GM18907 (cell line): ENCODE measurements around the gene ANK3.

Experiments used
- ATAC-seq: cut with Tn5 transposase; IDR thresholded peaks from one replicate; pipeline ENCODE4 v1.9.1; 2021; ENCODE audit warnings: mild to moderate bottlenecking, moderate library complexity; ENCODE audit not compliant: unreplicated experiment

ANK3 gene

DNA sequence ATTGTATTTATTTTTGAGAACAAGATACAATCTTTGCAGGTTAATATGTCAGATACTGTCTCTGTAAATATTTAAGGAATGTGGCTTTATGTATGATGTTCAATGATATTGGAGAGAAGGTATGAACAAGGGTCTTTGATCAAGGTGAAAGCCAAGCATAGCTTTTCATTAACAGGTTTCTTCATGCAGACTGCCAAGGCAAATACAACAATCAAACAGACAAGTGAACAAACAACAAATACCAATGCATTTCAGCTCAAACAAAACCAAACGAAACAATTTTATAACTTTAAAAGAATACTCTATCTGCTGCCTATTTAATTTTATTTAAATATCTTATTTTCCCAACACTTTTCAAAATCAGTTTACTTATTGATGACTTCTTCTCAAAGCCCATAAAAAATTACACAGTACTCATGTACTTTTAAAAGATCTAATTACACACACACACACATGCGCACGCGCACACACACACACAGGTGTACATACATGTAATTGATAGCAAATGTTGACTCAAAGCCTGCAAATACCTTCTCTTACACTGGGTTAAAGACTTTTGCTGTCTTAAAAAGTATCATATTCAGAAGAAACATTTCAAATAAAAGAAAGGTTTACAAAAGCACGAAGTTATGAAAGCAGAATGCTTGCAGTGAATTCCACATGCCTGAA lies 282.2 kb downstream of the ANK3 start:
- ATAC-seq: no peak

DNA sequence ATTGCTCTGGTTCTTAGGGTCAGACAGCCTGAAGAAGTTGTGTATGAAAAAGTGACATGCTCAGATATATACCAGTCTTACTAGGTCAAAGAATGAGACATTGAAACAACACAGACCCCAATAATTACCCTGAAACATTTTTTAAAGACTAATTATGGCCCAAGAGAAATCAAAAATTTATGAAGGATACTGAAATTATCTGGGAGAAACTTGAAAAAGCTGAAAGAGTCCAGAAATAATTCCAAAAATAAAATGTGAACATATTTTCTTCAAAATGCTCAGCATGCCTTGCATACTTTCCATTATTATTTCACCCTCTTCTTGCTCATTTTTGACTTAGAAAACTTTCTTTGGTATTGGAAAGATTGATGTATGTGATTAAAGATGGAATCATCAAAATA lies 284.4 kb downstream of the ANK3 start:
- ATAC-seq: no peak

DNA sequence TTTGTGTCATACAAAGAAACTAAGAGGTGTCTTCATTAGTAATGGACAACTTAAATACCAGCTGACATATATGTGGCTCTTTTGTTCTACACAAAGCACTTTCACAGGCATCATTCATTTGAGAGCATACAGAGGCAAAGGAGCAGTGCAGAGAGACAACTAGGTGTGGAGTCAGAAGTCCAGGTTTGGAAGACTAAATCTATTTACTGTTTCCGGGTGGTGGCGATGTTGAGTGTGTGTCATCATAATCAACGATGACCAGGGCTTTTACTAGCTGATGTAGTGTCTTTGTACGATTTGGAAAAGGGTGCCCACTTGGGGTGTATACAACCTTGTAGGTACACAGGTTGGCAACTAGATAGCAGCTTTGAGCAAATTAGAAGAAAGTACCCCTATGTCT lies 287.9 kb downstream of the ANK3 start:
- no peak for ATAC-seq

DNA sequence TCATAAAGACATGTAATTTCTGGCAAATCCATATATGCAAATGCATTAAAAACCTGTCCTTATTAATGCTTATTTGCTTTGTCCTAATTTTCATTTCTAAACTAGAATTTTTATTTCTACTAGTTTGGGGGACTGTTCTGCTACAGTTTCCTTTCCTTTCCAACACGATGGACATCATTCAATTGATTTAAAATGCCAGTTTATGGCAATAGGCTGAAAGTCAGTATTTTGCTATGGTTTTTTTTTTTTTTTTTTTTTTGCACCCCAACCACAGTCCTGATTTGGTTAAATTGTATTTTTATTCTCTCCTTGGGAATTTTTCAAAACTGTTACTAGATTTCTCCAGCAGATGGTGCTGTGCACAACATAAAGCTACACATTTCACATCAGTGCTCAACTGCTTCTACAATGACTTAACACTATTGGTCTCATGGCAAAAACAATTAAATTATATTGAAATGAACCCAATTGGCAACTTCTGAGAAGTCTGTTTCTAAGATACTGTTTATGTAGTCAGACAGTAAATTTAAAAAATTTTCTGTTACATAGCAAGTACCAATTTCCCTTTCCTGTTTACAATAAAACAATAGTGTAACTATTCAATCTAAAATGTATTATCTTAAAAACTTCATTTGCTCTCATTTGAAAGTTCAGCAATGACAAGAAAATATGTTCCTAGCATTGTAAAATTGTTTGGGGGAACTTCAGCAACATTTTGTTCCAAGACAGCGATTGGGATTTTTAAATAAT lies 289.5 kb downstream of the ANK3 start:
- ATAC-seq: no peak

DNA sequence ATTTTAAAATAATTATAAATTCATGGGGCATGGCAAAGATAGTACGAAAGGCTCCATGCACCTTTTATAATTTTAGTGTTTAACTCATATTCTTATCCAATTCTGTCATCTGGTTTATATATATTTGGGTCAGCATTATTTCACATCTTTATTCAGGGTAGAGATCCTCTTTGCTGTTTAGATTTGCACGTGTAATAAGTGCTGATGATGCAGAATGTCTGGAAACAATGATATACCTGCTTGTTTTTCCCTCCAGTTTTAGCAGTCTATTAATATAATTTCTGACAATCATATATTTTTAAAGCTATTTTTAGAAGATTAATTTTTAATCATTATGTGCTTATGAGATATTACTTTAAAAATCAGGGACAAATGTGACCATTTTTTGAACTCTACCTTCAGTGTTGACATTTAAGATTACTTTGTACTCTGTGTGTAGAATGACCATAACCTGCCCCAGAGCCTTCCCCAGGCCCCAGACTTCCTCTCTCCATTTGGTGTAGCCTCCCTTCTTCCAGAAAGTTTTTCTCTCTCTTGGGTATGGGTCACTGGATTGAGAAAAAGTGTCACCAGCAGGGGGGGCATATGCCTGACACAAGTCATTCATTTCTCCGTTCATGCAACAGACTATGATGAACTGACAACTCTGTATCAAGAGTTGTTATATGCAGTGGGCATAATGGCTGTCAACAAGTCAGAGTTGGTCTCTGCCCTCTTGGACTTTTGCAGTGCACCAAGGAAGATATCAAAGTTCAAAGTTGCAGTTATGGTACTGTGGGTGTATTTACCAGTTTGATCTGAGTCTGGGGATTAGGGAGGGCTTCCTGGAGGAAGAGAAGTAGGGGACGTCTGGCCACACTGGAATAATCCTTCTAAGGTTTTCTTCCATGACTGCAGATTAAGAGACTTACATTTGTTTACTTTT lies 290.7 kb downstream of the ANK3 start:
- no peak for ATAC-seq

DNA sequence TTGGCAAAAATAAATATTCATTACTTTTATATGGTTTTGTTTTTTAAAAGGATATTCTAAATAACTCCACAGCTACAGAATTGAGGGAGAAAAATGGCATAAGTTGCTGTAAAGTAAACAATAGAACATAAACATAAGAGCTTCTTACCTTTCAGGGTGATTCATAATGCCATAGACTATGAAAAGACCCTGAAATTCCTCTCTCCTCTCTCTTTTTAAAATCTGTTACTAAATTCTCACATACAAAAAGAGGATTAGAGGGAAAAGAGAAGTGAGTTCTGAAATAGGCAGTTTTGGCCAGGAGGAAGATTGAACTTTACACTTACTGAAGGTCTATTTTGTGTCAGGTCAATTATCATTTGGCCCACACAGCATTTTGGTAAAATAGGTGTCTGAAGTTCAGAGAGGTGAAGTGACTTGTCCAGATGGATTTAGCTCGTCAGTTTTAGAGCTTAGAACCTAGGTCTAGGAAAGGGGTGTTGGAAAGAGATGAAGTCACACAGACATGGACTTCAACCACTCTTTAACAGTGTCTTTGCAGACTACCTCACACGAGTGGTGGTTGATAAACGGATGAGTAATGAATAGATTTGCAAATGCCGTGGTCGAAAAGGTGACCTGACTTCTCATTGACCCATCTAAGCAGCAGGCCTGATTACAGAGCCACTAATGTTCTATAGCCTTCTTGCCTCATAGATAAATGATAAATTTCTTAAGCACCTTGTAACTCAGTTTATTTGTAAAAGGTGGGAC lies 292.7 kb downstream of the ANK3 start:
- peak; percentile 94 for ATAC-seq

DNA sequence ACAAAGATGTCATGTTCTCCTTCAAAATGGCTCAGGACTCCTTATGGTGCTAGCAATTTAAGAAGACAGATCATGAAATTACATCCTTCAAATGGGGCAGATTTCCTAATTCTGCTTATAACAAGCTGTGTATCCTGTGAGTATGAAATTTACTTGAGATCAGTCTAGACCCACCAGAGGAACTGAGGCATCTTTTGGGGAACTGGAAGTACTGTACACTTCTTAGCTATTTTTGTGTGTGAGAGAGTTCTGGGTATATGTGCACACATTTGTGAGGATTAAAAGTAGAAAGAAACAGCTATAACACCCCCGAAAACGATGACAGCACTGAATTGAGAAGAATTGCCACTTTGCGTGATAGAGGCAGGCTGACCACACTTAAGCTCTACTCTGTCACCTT lies 296.4 kb downstream of the ANK3 start:
- no peak for ATAC-seq

DNA sequence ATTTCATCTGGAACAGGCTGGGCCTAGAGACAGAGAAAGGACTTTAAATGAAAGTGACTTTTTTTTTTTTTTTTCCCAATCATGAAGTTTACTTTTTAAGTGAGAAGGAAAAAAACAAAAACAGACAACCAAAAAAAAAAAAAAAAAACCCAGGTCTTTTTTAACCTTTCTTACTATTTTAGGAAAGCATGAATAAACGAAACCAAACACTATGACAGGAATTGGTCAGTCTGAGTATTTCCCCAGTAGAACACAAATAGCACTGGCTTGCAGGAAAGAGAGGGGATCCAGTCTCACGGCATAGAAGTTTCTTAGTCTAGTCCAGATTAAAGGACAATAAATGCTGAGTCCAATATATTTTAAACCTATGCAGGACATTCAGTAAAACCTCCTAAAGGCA lies 302.8 kb downstream of the ANK3 start:
- ATAC-seq: peak; percentile 83

DNA sequence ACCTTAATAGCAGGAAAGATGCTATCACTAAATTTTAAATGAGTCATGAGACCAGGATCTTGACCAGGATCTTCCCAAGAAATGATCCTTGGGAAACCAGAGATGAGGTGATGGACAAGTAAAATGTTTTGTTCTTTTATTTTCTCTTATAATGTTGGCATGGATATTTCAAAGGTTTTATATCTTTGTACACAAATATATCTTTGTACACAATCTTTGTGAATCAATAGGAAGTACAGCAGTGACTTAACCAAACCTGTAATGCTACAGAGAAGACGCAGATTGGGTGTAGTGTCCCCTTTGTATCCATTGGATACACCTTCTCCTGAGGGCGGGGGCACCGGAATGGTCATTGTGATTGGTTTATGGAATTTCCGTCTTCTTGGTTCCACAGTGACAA lies 303.3 kb downstream of the ANK3 start:
- ATAC-seq: no peak

DNA sequence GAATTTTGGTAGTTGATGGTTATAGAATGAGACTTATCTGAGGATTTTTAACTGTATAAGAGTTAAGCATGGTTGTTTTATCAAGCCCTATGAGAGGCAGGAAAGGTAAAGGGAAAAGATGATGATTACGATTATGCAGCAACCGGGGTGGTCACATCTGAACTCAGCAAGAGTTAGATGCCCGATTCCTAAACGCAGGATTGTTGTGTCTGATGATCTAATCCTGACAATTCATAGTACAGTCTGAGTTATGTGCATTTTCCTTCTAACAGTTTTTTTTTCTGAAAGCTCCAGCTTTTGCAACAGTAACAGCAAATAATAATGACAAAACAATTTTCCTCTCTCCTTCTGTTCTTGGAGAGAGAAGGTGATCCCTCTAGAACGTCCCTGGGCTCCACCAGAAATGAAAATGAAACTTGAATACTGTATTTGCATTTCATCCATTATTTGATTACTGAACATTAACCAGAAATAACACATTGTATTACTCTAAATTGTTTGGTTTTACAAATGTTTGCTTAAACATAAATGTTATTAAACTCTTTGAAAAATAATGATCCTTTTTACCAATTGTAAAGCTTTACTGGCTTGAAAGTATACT lies 306.8 kb downstream of the ANK3 start:
- no peak for ATAC-seq

DNA sequence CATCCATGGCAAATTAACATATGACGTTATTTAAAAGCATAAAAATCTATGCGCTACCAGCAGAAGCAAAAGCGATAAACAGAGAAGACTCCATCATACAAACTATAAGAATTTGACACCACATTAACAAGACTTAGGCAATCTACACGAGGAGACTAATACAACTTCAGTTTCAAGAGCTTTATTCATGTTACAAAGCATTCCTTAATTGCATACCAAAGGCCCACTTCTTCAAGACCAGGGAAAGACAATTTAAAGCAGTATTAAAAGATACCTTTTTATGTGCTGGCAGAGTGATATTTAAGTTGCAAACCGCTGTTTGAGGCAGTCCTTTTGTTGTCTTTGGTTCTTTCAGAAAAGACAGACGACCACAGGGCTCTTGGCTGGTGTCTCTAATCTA lies 307.3 kb downstream of the ANK3 start:
- ATAC-seq: no peak

DNA sequence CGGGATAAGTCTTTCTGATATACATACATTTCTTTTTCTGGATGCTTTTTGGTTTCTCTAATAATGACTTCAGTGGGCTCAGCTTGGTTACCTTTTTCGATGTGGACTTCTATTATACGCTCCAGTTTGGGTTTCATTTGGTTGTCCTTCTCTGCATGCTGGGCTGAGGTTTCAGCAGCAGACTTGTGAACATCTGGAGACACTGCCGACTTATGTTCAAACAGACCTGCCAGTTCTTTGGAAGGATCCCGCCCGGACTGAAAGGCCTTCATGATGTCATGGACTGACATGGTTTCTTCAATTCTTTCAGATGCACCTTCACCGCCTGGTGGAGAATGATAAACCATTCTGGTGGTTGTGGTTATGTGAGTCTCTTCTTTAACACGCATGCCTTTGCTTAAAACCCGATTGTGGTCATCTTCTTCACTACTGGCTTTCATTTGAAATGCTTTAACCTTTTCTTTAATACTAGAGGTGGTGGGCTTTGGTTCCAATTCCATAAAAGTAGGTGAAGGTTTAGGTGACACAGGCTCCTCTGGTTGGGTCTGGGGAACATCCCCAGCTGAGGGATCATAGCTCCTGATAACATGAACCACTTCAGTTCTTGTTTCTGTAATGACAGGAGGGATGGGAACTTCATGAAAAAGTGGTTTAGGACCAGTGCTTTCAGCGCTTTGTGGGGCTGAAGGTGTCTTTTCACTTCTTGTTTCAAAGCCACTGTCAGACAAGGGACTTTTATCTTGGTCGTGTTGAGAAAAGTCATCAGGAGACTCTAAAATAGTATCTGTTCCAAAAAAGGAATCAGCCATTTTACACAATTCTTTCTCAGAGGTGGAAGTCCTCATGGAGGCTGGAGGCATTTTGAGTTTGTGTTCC lies 315.7 kb downstream of the ANK3 start:
- ATAC-seq: peak; percentile 96

DNA sequence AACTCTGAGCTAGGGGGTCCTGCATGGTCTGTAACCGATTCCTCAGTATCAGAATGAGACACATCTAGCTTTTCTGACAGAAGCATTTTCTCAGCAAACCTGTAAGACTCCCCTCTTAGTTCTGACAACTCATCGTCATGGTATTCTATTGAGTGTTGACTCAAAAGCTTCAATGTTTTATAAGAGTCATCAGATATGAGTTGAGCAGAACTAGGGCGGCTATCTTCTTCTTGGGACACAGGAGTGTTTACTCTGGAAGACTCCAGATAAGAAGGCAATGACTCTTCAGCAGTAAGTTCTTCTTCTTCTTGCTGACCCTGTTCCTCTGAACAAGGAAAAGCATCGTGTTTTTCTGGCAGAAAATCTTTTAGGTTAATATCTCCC lies 316.3 kb downstream of the ANK3 start:
- ATAC-seq: no peak

DNA sequence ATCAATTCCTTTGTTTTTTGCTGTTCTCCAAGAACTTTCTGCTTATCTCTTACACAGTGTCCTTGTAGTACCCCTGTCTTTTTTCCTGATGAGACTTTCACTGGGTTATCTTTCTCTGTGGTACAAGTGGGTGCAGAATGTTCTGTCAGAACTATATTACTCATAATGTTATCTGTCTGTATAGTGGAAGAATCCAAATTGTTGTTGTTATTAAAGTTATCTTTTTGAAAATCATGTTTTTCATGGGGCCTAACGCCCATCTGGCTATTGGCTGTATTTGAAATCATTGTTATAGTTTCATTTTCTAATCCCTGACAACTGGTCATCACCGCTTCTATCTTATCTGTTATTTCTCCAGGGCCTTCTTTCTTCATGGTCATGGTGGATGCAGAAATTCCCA lies 320.4 kb downstream of the ANK3 start:
- no peak for ATAC-seq

DNA sequence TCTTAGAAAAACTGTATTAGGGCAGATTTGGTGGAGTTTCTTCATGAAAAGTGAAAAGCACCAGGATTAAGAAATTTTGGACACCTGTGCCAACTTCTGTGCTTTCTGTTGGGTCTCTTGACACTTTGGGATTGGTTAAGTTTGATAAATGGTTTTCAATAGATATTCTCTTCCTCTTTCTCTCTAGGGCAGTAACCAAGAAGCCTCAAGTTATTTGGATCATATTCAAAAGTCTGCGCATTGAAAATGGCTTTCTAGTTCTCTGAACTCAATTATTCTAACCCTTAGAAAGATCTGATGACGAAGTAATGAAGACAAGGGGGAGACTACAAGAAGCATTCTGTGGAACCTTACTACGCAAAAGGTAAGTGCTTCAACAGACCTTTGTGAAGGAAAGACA lies 339.3 kb downstream of the ANK3 start:
- ATAC-seq: no peak

DNA sequence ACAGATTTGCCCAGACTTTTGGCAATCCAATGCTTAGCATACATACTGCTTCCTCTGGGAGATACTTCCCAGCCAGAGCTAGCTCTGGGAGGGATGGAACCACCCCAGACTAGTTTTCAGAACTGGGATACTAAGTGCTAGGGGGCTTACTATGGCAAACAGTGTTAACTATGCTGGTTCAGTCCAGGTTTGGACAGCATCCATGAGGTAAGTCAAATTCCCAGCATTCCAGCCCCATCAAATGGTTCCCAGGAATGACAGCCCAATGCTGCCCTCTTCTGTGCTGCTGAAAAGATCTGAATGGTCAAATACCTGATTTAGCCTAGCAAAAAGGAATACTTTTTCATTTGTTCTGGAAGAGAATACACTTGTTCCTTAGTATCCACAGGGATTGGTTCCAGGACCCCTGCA lies 341.6 kb downstream of the ANK3 start:
- no peak for ATAC-seq

DNA sequence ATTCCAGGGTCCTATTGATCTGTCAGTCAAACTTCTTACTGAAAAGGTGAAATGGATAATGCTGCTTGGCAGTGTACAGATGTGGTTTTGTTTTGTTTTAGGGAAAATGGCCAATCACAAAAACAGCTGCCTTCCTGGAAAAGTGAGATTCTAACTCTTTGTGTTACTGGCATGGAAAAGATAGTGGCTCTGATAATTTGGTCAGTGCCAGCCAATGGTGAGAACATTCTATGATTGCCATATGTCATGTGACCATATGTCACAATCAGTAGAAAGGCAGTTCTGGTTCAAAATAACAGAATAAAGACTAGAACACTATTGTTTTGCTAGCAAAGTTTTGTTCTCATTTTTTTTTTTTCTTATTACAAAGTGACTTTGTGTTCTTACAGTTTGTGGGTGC lies 344.1 kb downstream of the ANK3 start:
- ATAC-seq: no peak

DNA sequence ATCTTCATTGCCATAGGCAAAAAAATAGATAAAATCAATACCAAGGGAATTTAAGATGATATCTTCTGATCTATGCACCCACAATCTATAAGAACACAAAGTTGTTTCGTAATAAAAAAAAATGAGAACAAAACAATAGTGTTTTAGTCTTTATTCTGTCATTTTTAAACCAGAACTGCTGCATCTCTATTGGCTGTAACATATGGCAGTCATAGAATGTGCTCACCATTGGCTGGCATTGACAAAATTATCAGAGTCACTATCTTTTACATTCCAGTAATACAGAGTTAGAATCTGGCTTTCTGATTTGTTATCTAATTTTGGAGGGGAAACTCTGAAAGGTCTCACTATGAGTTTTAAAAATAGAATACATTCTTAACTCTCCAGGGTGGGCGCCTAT lies 344.7 kb downstream of the ANK3 start:
- ATAC-seq: no peak

DNA sequence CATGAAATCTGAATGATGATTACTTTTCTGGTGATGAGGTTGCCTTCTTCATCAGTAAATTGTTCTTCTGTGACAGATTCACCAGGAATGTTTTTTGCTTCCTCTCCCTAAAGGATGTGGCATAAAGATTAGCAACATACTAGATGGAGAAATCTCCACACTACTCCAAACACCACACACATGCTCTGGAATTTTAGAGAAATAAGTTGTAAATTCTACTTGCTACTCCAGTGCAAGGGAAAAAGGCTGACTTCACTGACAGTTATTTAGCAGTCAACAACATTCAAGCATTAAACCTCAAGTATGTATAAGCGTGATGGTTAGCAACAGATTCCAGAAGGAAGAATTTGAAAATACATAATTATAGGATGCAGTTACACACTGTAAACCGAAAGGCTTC lies 345.4 kb downstream of the ANK3 start:
- ATAC-seq: no peak
